Upper lobe of right lung (tissue), 1 donor: ENCODE measurements around the gene C2orf72. TPM values are rescaled to one million over a fixed set of nuclear protein-coding genes. Genes with fewer than 3 reads are reported as not detected.

Experiments used
- ATAC-seq: fragments of 200-7000 bp; cut with Tn5 transposase; one replicate; pipeline ENCODE4 v1.9.1; 2020; ENCODE audit warnings: mild to moderate bottlenecking, moderate library complexity
- DNase-seq: peaks from one replicate; pipeline ENCODE4 v3.0.0-alpha.2; 2020
- H3K27ac ChIP-seq: fragments of 200-600 bp; one replicate; pipeline ENCODE4 v1.8.0; 2022
- H3K27me3 ChIP-seq: fragments of 200-600 bp; one replicate; pipeline ENCODE4 v1.8.0; 2022; ENCODE audit warnings: mild to moderate bottlenecking
- H3K36me3 ChIP-seq: fragments of 200-600 bp; one replicate; pipeline ENCODE4 v1.8.0; 2022
- H3K4me1 ChIP-seq: fragments of 200-600 bp; one replicate; pipeline ENCODE4 v1.8.0; 2022
- H3K4me3 ChIP-seq: fragments of 200-600 bp; one replicate; pipeline ENCODE4 v1.8.0; 2022; ENCODE audit warnings: mild to moderate bottlenecking
- H3K9me3 ChIP-seq: fragments of 200-600 bp; one replicate; pipeline ENCODE4 v1.8.0; 2022
- CTCF ChIP-seq: fragments of 200-600 bp; IDR thresholded peaks from one replicate; pipeline ENCODE4 v1.8.0; 2022; ENCODE audit warnings: antibody characterized with exemption
- intact Hi-C: fragments of 100-400 bp; cut with DNase I; formaldehyde crosslinking; loops from one replicate; pipeline ENCODE4 v1.11.0; 2022
- total RNA-seq: library from RNA; stranded (reverse); fragmentation: NEBNext Ultra II Directional; extraction: Animal tissue kit (Norgen Biotek cat#: 25700); gene quantifications from one replicate; pipeline ENCODE4 v1.2.1, GENCODE V29; 2021
- donor health status: DM: no; HTN: yes; CAD: no; lungs with severe emphysema.

Gene C2orf72
- total RNA-seq, 1 donor from 2014 or later, result 1.5 TPM

- H3K4me1 ChIP-seq, result no peaks in the 10 kb centered on the region
- intact Hi-C loops, result no loop called here
- no peaks in the 10 kb centered on the region for H3K9me3 ChIP-seq
- no peak for TF ChIP-seq CTCF
- ATAC-seq (no peak), DNase-seq (no peak)
- peaks cover 60% of the 10 kb centered on the region for H3K27me3 ChIP-seq
- H3K36me3 ChIP-seq, result no peaks in the 10 kb centered on the region
- H3K4me3 ChIP-seq, result no peak overlapping the region
- H3K27ac ChIP-seq, result no peak overlapping the region
Measured at GRCh38 chr2:231039294-231039664, 2.0 kb downstream of the C2orf72 start.

GRCh38 chr2:231039821-231040364 lies 2.6 kb downstream of the C2orf72 start:
- H3K9me3 ChIP-seq, result no peaks in the 10 kb centered on the region
- no peak for ATAC-seq
- H3K27me3 ChIP-seq, result peaks cover 59% of the 10 kb centered on the region
- H3K27ac ChIP-seq, result no peak overlapping the region
- no peaks in the 10 kb centered on the region for H3K36me3 ChIP-seq
- intact Hi-C loops, result no loop called here
- no peak overlapping the region for H3K4me3 ChIP-seq
- no peak for DNase-seq
- no peaks in the 10 kb centered on the region for H3K4me1 ChIP-seq
- TF ChIP-seq CTCF, result no peak

GRCh38 chr2:231041061-231041689 lies 3.9 kb downstream of the C2orf72 start:
- TF ChIP-seq CTCF, result no peak
- Histone ChIP-seq H3K27me3 (peaks cover 46% of the 10 kb centered on the region), H3K4me3 (no peak overlapping the region), H3K36me3 (no peaks in the 10 kb centered on the region), H3K4me1 (no peaks in the 10 kb centered on the region), H3K27ac (no peak overlapping the region), H3K9me3 (no peaks in the 10 kb centered on the region)
- no peak for ATAC-seq
- intact Hi-C loops, result no loop called here
- DNase-seq, result no peak

- no peak for TF ChIP-seq CTCF
- ATAC-seq (no peak), DNase-seq (no peak)
- peaks cover 38% of the 10 kb centered on the region for H3K27me3 ChIP-seq
- no peaks in the 10 kb centered on the region for H3K4me1 ChIP-seq
- intact Hi-C loops, result no loop called here
- no peaks in the 10 kb centered on the region for H3K9me3 ChIP-seq
- H3K27ac ChIP-seq, result no peak overlapping the region
- H3K36me3 ChIP-seq, result no peaks in the 10 kb centered on the region
- H3K4me3 ChIP-seq, result no peak overlapping the region
Measured at GRCh38 chr2:231043796-231044195, 6.5 kb downstream of the C2orf72 start.

GRCh38 chr2:231046916-231047273 lies 9.6 kb downstream of the C2orf72 start:
- no peaks in the 10 kb centered on the region for H3K9me3 ChIP-seq
- TF ChIP-seq CTCF, result no peak
- no peak overlapping the region for H3K27ac ChIP-seq
- peaks cover 15% of the 10 kb centered on the region for H3K27me3 ChIP-seq
- H3K4me3 ChIP-seq, result no peak overlapping the region
- no peaks in the 10 kb centered on the region for H3K36me3 ChIP-seq
- DNase-seq, result no peak
- no peak for ATAC-seq
- H3K4me1 ChIP-seq, result no peaks in the 10 kb centered on the region
- intact Hi-C loops, result no loop called here
